Measurements from ENCODE around the gene ELAC2.

The ELAC2 gene

DNA sequence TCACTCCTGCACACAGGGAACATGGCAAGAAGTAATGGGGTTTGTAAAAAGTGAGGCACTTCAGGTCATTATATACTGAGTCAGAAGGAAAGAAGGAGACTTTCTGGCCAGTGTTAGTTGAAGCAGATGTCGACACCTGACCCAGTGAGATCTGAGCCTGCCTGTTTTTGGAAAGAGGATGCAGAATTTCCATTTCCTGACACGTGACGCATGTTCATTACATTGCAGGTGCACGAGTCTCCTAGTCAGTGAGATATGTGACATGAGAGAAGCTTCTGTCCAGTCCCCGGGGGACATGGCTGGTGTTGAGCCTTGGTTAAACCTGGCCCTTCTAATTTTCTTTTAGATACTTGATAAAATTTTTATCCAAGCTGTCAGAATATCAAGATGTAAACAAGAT lies 62.3 kb downstream of the ELAC2 start:
- in situ Hi-C loops (cut with MboI; ENCODE audit: low sequenced_read_pairs) = no loop called here

DNA sequence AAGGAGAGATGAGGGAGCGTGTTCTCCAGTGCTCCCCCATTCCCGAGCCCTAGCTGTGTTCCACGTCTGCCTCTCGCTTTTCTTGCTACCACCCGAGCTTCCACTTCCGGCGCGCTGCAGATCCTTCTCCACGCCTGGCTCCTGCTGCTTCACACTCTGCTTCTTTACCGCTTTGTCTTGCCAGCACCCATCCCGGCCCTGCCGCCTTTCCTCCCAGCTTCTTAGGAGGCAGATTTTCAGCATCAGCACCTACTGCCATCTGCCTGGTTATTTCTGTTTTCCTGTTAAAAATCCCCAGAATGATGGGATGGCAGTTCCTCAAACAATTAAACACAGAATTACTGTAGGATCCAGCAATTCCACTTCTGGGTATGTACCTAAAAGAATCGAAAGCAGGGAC lies 64.7 kb downstream of the ELAC2 start:
- in situ Hi-C loops (cut with MboI; ENCODE audit: low sequenced_read_pairs) = no loop called here

DNA sequence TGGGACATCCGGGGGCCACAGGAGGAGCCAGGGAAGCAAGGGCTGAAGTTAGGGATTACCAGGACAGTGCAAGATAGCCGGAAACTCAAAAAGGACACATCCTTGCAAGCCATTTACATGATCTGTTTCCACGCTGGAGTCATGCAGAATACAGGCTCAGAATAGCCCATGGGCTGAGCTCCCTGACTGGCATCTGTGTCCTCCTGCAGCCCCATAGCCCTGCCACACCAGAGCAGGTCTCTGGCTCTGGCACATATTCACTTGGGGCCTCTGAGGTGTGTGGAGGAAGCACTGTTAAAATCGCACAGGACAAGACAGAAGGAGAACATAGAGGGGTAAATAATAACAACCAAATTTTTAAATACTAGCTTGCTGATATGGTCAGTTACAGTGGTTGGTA lies 65.8 kb downstream of the ELAC2 start:
- in situ Hi-C loops (cut with MboI; ENCODE audit: low sequenced_read_pairs) = no loop called here

DNA sequence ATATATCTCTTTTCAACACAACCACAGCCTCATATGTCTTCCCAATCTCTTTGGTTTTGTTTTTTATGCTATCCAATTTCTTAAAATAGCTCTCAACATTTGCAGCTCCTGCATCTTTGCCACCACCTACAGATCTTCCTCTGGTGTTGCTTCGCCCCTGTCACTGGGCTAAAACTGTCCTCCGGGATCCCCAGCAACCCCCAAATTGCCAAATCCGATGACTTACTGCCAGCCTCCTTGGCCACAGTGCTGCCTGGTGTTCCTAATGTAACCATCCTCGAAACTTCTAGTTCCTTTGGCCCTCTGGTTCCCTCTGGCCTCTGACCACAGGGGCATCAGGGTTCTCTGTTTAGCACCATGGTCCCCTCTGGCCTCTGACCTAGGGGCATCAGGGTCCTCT lies 70.8 kb downstream of the ELAC2 start:
- in situ Hi-C loops (cut with MboI; ENCODE audit: low sequenced_read_pairs) = no loop called here

Data from hTERT RPE-1 (cell line).